H1 (cell line): ENCODE results near the gene BCL2L11. TPM values are rescaled to one million over a fixed set of nuclear protein-coding genes. Genes with fewer than 3 reads are reported as not detected.

Experiments
- CTCF ChIA-PET: fragments of 300-600 bp; sonication (Branson Sonifier 250); formaldehyde crosslinking; loops from one replicate; lab custom pipeline; 2021; ENCODE audit not compliant: partially characterized antibody; lab: Charles Lee
- POLR2A ChIA-PET: fragments of 300-600 bp; sonication (Branson Sonifier 250); formaldehyde crosslinking; loops from one replicate; lab custom pipeline; 2021; ENCODE audit warnings: inconsistent platforms; ENCODE audit not compliant: partially characterized antibody; lab: Charles Lee
- DNase-seq, 2 experiments: peaks; one replicate each; pipeline versions ENCODE4 v3.0.0 to v3.0.0-alpha.2; 2010 to 2022; ENCODE audit warnings: low spot score in 2 of 2, low read depth in 1 of 2, mixed read lengths in 1 of 2
- FAIRE-seq: peaks from 2 replicates; lab custom pipeline; 2011; peaks lifted over from hg19 to GRCh38; lab: Jason Lieb, UNC
- H2AFZ ChIP-seq: 2 replicates; pipeline ENCODE4 v1.8.1; 2012; ENCODE audit warnings: low read length, inconsistent platforms
- H2AK5ac ChIP-seq: 2 replicates; pipeline ENCODE4 v1.6.1; 2013; ENCODE audit warnings: low read depth, low read length
- H2BK120ac ChIP-seq: replicated peaks from 2 replicates; pipeline ENCODE3; 2013; ENCODE audit warnings: low read depth, low read length, inconsistent platforms
- H2BK12ac ChIP-seq: 2 replicates; pipeline ENCODE4 v1.6.1; 2013; ENCODE audit warnings: low read depth, low read length
- H2BK15ac ChIP-seq: 2 replicates; pipeline ENCODE4 v1.6.1; 2013; ENCODE audit warnings: low read length
- H2BK20ac ChIP-seq: 2 replicates; pipeline ENCODE4 v1.6.1; 2013; ENCODE audit warnings: low read length
- H2BK5ac ChIP-seq: 2 replicates; pipeline ENCODE4 v1.6.1; 2013; ENCODE audit warnings: low read depth, low read length
- H3K14ac ChIP-seq: 2 replicates; pipeline ENCODE4 v1.6.1; 2013; ENCODE audit warnings: inconsistent platforms; ENCODE audit not compliant: insufficient read length
- H3K18ac ChIP-seq: 2 replicates; pipeline ENCODE4 v1.6.1; 2013; ENCODE audit warnings: low read length; ENCODE audit errors: extremely low read depth
- H3K23ac ChIP-seq: 2 replicates; pipeline ENCODE4 v1.6.1; 2013; ENCODE audit warnings: inconsistent platforms; ENCODE audit not compliant: insufficient read length
- H3K23me2 ChIP-seq: 2 replicates; pipeline ENCODE4 v1.6.1; 2013; ENCODE audit warnings: low read depth, low read length
- H3K27ac ChIP-seq: 2 replicates; pipeline ENCODE4 v1.6.1; 2011; ENCODE audit warnings: low read depth, low read length, inconsistent platforms
- H3K27me3 ChIP-seq, 4 experiments: replicated peaks in 1 of 4; 1 replicate in 1 of 4; 2 replicates in 3 of 4; pipeline versions ENCODE4 v1.6.1 to v1.8.1; 2011 to 2013; ENCODE audit warnings: low read length in 3 of 4, mild to moderate bottlenecking in 3 of 4, inconsistent platforms in 2 of 4, mixed read lengths in 2 of 4, moderate library complexity in 1 of 4; ENCODE audit not compliant: control insufficient read depth in 3 of 4, insufficient read depth in 3 of 4; ENCODE audit errors: extremely low read depth in 1 of 4
- H3K36me3 ChIP-seq, 4 experiments: 2 replicates each; pipeline versions ENCODE4 v1.6.1 to v1.8.1; 2011 to 2013; ENCODE audit warnings: mild to moderate bottlenecking in 4 of 4, low read length in 3 of 4, moderate library complexity in 2 of 4, control low read depth in 1 of 4, inconsistent platforms in 1 of 4; ENCODE audit not compliant: insufficient read depth in 4 of 4, control insufficient read depth in 2 of 4
- H3K4ac ChIP-seq: replicated peaks from 2 replicates; pipeline ENCODE3; 2013; ENCODE audit warnings: low read length, low read depth, mixed read lengths, inconsistent platforms; ENCODE audit not compliant: insufficient read length
- H3K4me1 ChIP-seq, 4 experiments: replicated peaks in 1 of 4; 1 replicate in 1 of 4; 2 replicates in 3 of 4; pipeline versions ENCODE4 v1.6.1 to v1.8.1; 2011 to 2013; ENCODE audit warnings: low read length in 3 of 4, inconsistent platforms in 2 of 4, mixed read lengths in 1 of 4; ENCODE audit not compliant: insufficient read depth in 4 of 4, control insufficient read depth in 3 of 4
- H3K4me2 ChIP-seq, 2 experiments: 2 replicates each; pipeline versions ENCODE4 v1.6.1 to v1.8.1; 2011 to 2013; ENCODE audit warnings: low read depth in 2 of 2, low read length in 2 of 2, control low read depth in 1 of 2, inconsistent platforms in 1 of 2, mild to moderate bottlenecking in 1 of 2; ENCODE audit not compliant: insufficient read depth in 1 of 2
- H3K4me3 ChIP-seq, 4 experiments: fragments of 200-600, 300-600 bp in 1 of 4; sonication (generic), shearing (Covaris generic), sonication (Bioruptor Twin) in 1 of 4; 2 replicates each; pipeline versions ENCODE4 v1.5.1 to v1.8.1; 2011 to 2016; ENCODE audit warnings: low read length in 4 of 4, low read depth in 3 of 4, control low read depth in 2 of 4, inconsistent platforms in 2 of 4, mild to moderate bottlenecking in 2 of 4, mixed read lengths in 1 of 4, moderate library complexity in 1 of 4; ENCODE audit not compliant: insufficient read depth in 2 of 4; ENCODE audit errors: extremely low read depth in 1 of 4
- H3K56ac ChIP-seq: replicated peaks from 2 replicates; pipeline ENCODE3; 2013; ENCODE audit warnings: low read depth, mild to moderate bottlenecking, mixed read lengths, low read length, inconsistent platforms; ENCODE audit not compliant: insufficient read length
- H3K79me1 ChIP-seq: 2 replicates; pipeline ENCODE4 v1.6.1; 2013; ENCODE audit warnings: low read depth, low read length, control low read depth
- H3K79me2 ChIP-seq, 2 experiments: 2 replicates each; pipeline versions ENCODE4 v1.6.1 to v1.8.1; 2012 to 2013; ENCODE audit warnings: low read length in 2 of 2, mild to moderate bottlenecking in 2 of 2, inconsistent platforms in 1 of 2; ENCODE audit not compliant: insufficient read depth in 2 of 2, control insufficient read depth in 1 of 2
- H3K9ac ChIP-seq, 4 experiments: replicated peaks in 1 of 4; 1 replicate in 1 of 4; 2 replicates in 3 of 4; pipeline versions ENCODE4 v1.6.1 to v1.8.1; 2011 to 2013; ENCODE audit warnings: low read depth in 3 of 4, low read length in 3 of 4, control low read depth in 2 of 4, mild to moderate bottlenecking in 2 of 4, moderate library complexity in 2 of 4, inconsistent platforms in 1 of 4; ENCODE audit errors: extremely low read depth in 1 of 4
- H3K9me3 ChIP-seq, 2 experiments: 2 replicates each; pipeline versions ENCODE4 v1.6.1 to v1.8.1; 2012 to 2013; ENCODE audit warnings: mild to moderate bottlenecking in 2 of 2, moderate library complexity in 2 of 2, control low read depth in 1 of 2, inconsistent platforms in 1 of 2, low read depth in 1 of 2, low read length in 1 of 2, mixed read lengths in 1 of 2; ENCODE audit not compliant: insufficient read depth in 2 of 2
- H4K20me1 ChIP-seq, 2 experiments: replicated peaks in 1 of 2; 2 replicates each; pipeline versions ENCODE3 to v1.8.1; 2011 to 2013; ENCODE audit warnings: inconsistent platforms in 2 of 2, low read length in 2 of 2, mild to moderate bottlenecking in 1 of 2; ENCODE audit not compliant: insufficient read depth in 2 of 2, control insufficient read depth in 1 of 2
- H4K5ac ChIP-seq: 2 replicates; pipeline ENCODE4 v1.6.1; 2013; ENCODE audit warnings: low read length, low read depth, mixed read lengths, inconsistent platforms; ENCODE audit not compliant: insufficient read length
- H4K8ac ChIP-seq: 2 replicates; pipeline ENCODE4 v1.8.0; 2013; ENCODE audit warnings: mild to moderate bottlenecking, moderate library complexity, low read length, inconsistent platforms; ENCODE audit not compliant: insufficient read depth; ENCODE audit errors: extremely low read depth
- H4K91ac ChIP-seq: replicated peaks from 2 replicates; pipeline ENCODE3; 2013; ENCODE audit warnings: low read length, mixed read lengths, inconsistent platforms; ENCODE audit not compliant: insufficient read length
- CHD2 ChIP-seq: IDR thresholded peaks from 2 replicates; pipeline ENCODE4 v1.6.1; 2012; ENCODE audit warnings: low read length, improper control_type of control experiment
- GTF2F1 ChIP-seq: IDR thresholded peaks from 2 replicates; pipeline ENCODE4 v1.6.1; 2012; ENCODE audit warnings: low read depth, low read length, improper control_type of control experiment, borderline replicate concordance
- JUN ChIP-seq: IDR thresholded peaks from 2 replicates; pipeline ENCODE4 v1.6.1; 2011; ENCODE audit warnings: low read depth, mild to moderate bottlenecking, improper control_type of control experiment, low read length
- JUND ChIP-seq: IDR thresholded peaks from 2 replicates; pipeline ENCODE4 v1.6.1; 2011; ENCODE audit warnings: mild to moderate bottlenecking, improper control_type of control experiment, low read length
- WGBS, 2 experiments: shearing (Covaris generic) in 1 of 2; methylation state at CpG; one replicate each; pipeline versions ENCODE4 v1.1.6 to v1.1.7; 2013 to 2015; ENCODE audit warnings: low lambda C conversion rate in 2 of 2, mixed read lengths in 2 of 2, inconsistent platforms in 1 of 2, low coverage in 1 of 2, missing lambda C conversion rate in 1 of 2; ENCODE audit not compliant: insufficient replicate concordance in 2 of 2, insufficient coverage in 1 of 2, insufficient read length in 1 of 2; ENCODE audit errors: extremely low coverage in 1 of 2, missing lambda C conversion rate in 1 of 2; 5-methylcytosine and 5-hydroxymethylcytosine counted together
- polyA plus RNA-seq, 7 experiments: library from polyadenylated mRNA; depleted of rRNA in 3 of 7; stranded (reverse) in 5 of 7; unstranded in 2 of 7; fragments of >200 nt in 5 of 7; fragments of 200-250 nt in 2 of 7; gene quantifications; 1 replicate in 5 of 7; 2 replicates in 1 of 7; 4 replicates in 1 of 7; pipeline versions ENCODE4 v1.2.1 to v1.2.3, GENCODE V29; 2011 to 2013; ENCODE audit warnings: missing spikeins in 2 of 7, mixed read lengths in 2 of 7
- total RNA-seq: library from RNA; stranded (reverse); fragmentation: NEBNext Ultra II Directional; extraction: Animal tissue kit (Norgen Biotek cat#: 25700); gene quantifications from 2 replicates; pipeline ENCODE4 v1.2.1, GENCODE V29; 2021

The BCL2L11 gene
- total and polyA plus RNA-seq, 2 of the 8 experiments (the other 6 are each of a cell fraction or from before 2014, with no cell fraction given) = 7.5 to 22.9 TPM

- H2BK20ac ChIP-seq = no peak overlapping the region
- no peak overlapping the region for H2BK5ac ChIP-seq
- H3K56ac ChIP-seq = no peak overlapping the region
- H2AK5ac ChIP-seq = no peak overlapping the region
- H3K79me1 ChIP-seq = no peaks in the 10 kb centered on the region
- H3K4me2 ChIP-seq = no peak overlapping the region
- no peak overlapping the region for H3K4me3 ChIP-seq
- DNase-seq = peak in 1 of 2 experiments; percentile 13
- WGBS, 2 experiments = 77% methylated on average over 9 of the region's 9 CpGs; no CpG with 5 or more reads in 1 of the 2 experiments
- no peak overlapping the region for H3K14ac ChIP-seq
- H3K9me3 ChIP-seq = no peaks in the 10 kb centered on the region
- no peak overlapping the region for H4K91ac ChIP-seq
- H3K27me3 ChIP-seq = no peaks in the 10 kb centered on the region; a peak in 1 of 7 replicates
- CTCF ChIA-PET = interaction anchor here (3.8 kb wide), 1 partner anchor 11 kb away, joined by 28 read pairs; no protein-coding TSS in a partner anchor
- no peak for FAIRE-seq
- no peaks in the 10 kb centered on the region; a peak in 1 of 7 replicates for H3K4me1 ChIP-seq
- H3K4ac ChIP-seq = no peak overlapping the region
- H4K5ac ChIP-seq = no peak overlapping the region
- no peaks in the 10 kb centered on the region for H3K79me2 ChIP-seq
- H3K27ac ChIP-seq = no peak overlapping the region
- H3K18ac ChIP-seq = no peak overlapping the region
- H2BK12ac ChIP-seq = no peak overlapping the region
- no peak overlapping the region for H2BK15ac ChIP-seq
- no peak overlapping the region for H4K8ac ChIP-seq
- no peaks in the 10 kb centered on the region for H3K36me3 ChIP-seq
- no peak overlapping the region for H3K23ac ChIP-seq
- no peak for TF ChIP-seq CHD2
- TF ChIP-seq JUND = no peak
- TF ChIP-seq GTF2F1 = no peak
- no peak for TF ChIP-seq JUN
- no peaks in the 10 kb centered on the region for H4K20me1 ChIP-seq
- H2AFZ ChIP-seq = no peak overlapping the region
- no peaks in the 10 kb centered on the region for H3K23me2 ChIP-seq
- POLR2A ChIA-PET = no interaction called here
- H3K9ac ChIP-seq = no peak overlapping the region
- no peak overlapping the region for H2BK120ac ChIP-seq
These were observed 78.0 kb downstream of the BCL2L11 start for GRCh38 chr2:111198701-111199100.
